Measurements from ENCODE around the gene FDX2.

DNA sequence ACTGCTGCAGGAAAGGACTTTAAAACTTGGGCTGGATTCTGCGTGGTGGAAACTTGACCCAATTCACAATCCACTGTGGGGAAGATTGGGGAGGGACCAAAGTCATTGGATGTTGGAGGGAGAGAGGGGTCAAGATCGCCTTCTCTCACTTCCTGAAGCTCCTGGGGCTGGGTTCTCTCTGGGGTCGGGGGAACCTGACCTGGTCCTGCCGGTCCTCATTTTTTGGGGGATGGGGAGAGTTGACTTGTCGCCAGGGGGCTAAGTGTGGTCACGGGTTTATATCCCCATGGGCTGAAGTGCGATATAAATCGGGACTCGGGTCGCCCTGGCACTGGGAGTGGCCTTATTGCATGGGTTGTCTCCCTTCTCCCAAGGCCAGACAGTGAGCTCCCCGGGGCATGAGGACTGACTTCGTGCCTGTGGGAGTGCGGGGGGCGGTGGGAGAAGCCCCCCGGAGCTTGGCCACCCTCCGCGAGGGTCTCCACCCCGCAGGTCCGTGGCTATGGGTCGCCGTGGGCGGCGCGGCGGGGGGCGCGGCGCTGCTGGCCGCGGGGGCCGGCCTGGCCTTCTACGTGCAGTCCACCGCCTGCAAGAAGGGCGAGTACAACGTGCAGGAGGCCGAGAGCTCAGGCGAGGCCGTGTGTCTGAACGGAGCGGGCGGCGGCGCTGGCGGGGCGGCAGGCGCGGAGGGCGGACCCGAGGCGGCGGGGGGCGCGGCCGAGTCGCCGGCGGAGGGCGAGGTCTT lies 19.8 kb downstream of the FDX2 start:
- TF ChIP-seq, protein P1, sequence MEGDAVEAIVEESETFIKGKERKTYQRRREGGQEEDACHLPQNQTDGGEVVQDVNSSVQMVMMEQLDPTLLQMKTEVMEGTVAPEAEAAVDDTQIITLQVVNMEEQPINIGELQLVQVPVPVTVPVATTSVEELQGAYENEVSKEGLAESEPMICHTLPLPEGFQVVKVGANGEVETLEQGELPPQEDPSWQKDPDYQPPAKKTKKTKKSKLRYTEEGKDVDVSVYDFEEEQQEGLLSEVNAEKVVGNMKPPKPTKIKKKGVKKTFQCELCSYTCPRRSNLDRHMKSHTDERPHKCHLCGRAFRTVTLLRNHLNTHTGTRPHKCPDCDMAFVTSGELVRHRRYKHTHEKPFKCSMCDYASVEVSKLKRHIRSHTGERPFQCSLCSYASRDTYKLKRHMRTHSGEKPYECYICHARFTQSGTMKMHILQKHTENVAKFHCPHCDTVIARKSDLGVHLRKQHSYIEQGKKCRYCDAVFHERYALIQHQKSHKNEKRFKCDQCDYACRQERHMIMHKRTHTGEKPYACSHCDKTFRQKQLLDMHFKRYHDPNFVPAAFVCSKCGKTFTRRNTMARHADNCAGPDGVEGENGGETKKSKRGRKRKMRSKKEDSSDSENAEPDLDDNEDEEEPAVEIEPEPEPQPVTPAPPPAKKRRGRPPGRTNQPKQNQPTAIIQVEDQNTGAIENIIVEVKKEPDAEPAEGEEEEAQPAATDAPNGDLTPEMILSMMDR (IDR thresholded peaks at IDR 0.05) = no peak
- TF ChIP-seq POLR2A (IDR thresholded peaks at IDR 0.05) = no peak
